WTC11 (cell line): ENCODE results near the gene KIAA1958. TPM values are rescaled to one million over a fixed set of nuclear protein-coding genes. Genes with fewer than 3 reads are reported as not detected.
A peak's percentile ranks its signal among the peaks of the same experiment; 100 is the strongest.
"Not testable (repeated sequence)": the region's sequence is repeated elsewhere in the genome, so short reads cannot be mapped to it uniquely, and the experiment has no call there.

ENCODE experiments used
- ATAC-seq: fragments of 200-7000 bp; cut with Tn5 transposase; 2 replicates; pipeline ENCODE4 v1.10.0; 2021; ENCODE audit warnings: mild to moderate bottlenecking, moderate library complexity
- CTCF ChIA-PET: fragments of 300-600 bp; sonication (Branson Sonifier 250); formaldehyde crosslinking; loops from one replicate; lab custom pipeline; 2021; ENCODE audit warnings: antibody characterized with exemption; lab: Charles Lee
- POLR2A ChIA-PET: fragments of 350-600 bp; sonication (Branson Sonifier 250); formaldehyde crosslinking; loops from one replicate; lab custom pipeline; 2021; ENCODE audit warnings: antibody characterized with exemption; lab: Charles Lee
- DNase-seq: peaks from one replicate; pipeline ENCODE4 v3.0.0; 2021; ENCODE audit warnings: low spot score
- H3K27ac Mint-ChIP-seq: 2 replicates; pipeline ENCODE4 v1.8.0; 2021; ENCODE audit warnings: mixed read lengths
- H3K27me3 Mint-ChIP-seq: 2 replicates; pipeline ENCODE4 v1.8.0; 2021; ENCODE audit warnings: low read depth, mild to moderate bottlenecking, moderate library complexity, mixed read lengths
- H3K36me3 Mint-ChIP-seq: 2 replicates; pipeline ENCODE4 v1.8.0; 2021; ENCODE audit warnings: mixed read lengths
- H3K4me1 Mint-ChIP-seq: 2 replicates; pipeline ENCODE4 v1.8.0; 2022; ENCODE audit warnings: mixed read lengths
- H3K4me3 Mint-ChIP-seq: 2 replicates; pipeline ENCODE4 v1.8.0; 2021; ENCODE audit warnings: mild to moderate bottlenecking, moderate library complexity, mixed read lengths
- H3K9me3 Mint-ChIP-seq: 2 replicates; pipeline ENCODE4 v1.8.0; 2021; ENCODE audit warnings: mixed read lengths
- CREM ChIP-seq: sonication (generic); formaldehyde crosslinking; IDR thresholded peaks from 2 replicates; pipeline ENCODE4 v1.8.1; 2022; ENCODE audit warnings: mild to moderate bottlenecking, missing genetic modification reagents, moderate library complexity
- ESRRA ChIP-seq: sonication (generic); formaldehyde crosslinking; IDR thresholded peaks from 2 replicates; pipeline ENCODE4 v1.8.1; 2022; ENCODE audit warnings: mild to moderate bottlenecking, missing genetic modification reagents, borderline replicate concordance
- JAZF1 ChIP-seq: fragments of 250-450 bp; sonication (Bioruptor Pico); IDR thresholded peaks from 2 replicates; pipeline ENCODE4 v1.9.0; 2021; ENCODE audit warnings: moderate library complexity, mild to moderate bottlenecking, inconsistent platforms
- NR2C2 ChIP-seq: sonication (generic); formaldehyde crosslinking; IDR thresholded peaks from 2 replicates; pipeline ENCODE4 v1.8.0; 2022; ENCODE audit warnings: mild to moderate bottlenecking, missing genetic modification reagents
- PREB ChIP-seq: sonication (generic); formaldehyde crosslinking; IDR thresholded peaks from 2 replicates; pipeline ENCODE4 v1.8.1; 2022; ENCODE audit warnings: mild to moderate bottlenecking, missing genetic modification reagents, moderate library complexity, borderline replicate concordance
- SP1 ChIP-seq: sonication (generic); formaldehyde crosslinking; conservative IDR thresholded peaks from 2 replicates; pipeline ENCODE4 v1.8.1; 2022; ENCODE audit warnings: missing genetic modification reagents
- STAT6 ChIP-seq: sonication (generic); formaldehyde crosslinking; conservative IDR thresholded peaks from 2 replicates; pipeline ENCODE4 v1.8.1; 2023; ENCODE audit warnings: mild to moderate bottlenecking, low read depth, missing genetic modification reagents, moderate library complexity
- ZNF232 ChIP-seq: sonication (generic); formaldehyde crosslinking; IDR thresholded peaks from 2 replicates; pipeline ENCODE4 v1.8.0; 2022; ENCODE audit warnings: mild to moderate bottlenecking, missing genetic modification reagents
- ZNF281 ChIP-seq: sonication (generic); formaldehyde crosslinking; IDR thresholded peaks from 2 replicates; pipeline ENCODE4 v1.8.0; 2023; ENCODE audit warnings: mild to moderate bottlenecking, missing genetic modification reagents
- ZNF416 ChIP-seq: fragments of 250-450 bp; sonication (Bioruptor Pico); IDR thresholded peaks from 2 replicates; pipeline ENCODE4 v1.9.0; 2021; ENCODE audit warnings: mild to moderate bottlenecking, inconsistent platforms
- ZSCAN18 ChIP-seq: fragments of 250-450 bp; sonication (Bioruptor Pico); IDR thresholded peaks from 2 replicates; pipeline ENCODE4 v2.1.2; 2022; ENCODE audit warnings: mild to moderate bottlenecking, moderate library complexity
- total RNA-seq: library from RNA; stranded (reverse); gene quantifications from 3 replicates; pipeline ENCODE4 v1.2.3, GENCODE V29; 2021

KIAA1958 gene
- total RNA-seq, 1 experiment from 2014 or later: 41.0 TPM

GRCh38 chr9:112506571-112506970, 19.9 kb downstream of the KIAA1958 start:
- no peaks in the 10 kb centered on the region for H3K9me3 Mint-ChIP-seq
- ATAC-seq: no peak
- POLR2A ChIA-PET: no interaction called here

GRCh38 chr9:112507001-112507680, 20.5 kb downstream of the KIAA1958 start:
- Mint-ChIP-seq H3K4me1 (peaks cover 28% of the 10 kb centered on the region), H3K9me3 (no peaks in the 10 kb centered on the region), H3K36me3 (no peaks in the 10 kb centered on the region), H3K4me3 (no peak overlapping the region), H3K27me3 (no peaks in the 10 kb centered on the region), H3K27ac (peak overlapping the region; percentile 88)
- ATAC-seq (no peak), DNase-seq (no peak)
- TF ChIP-seq ESRRA (no peak), SP1 (CRISPR knock-in tag) (no peak), JAZF1 (no peak)
- ChIA-PET CTCF (no interaction called here), POLR2A (no interaction called here)

More at GRCh38 chr9:112506571-112506970, 19.9 kb downstream of the KIAA1958 start:
- H3K36me3 Mint-ChIP-seq: no peaks in the 10 kb centered on the region
- no peak for TF ChIP-seq NR2C2 (CRISPR knock-in tag)
- TF ChIP-seq ZNF281: no peak
- TF ChIP-seq ZNF232 (CRISPR knock-in tag): no peak
- TF ChIP-seq PREB: no peak
- H3K4me3 Mint-ChIP-seq: no peak overlapping the region
- DNase-seq: no peak
- peaks cover 31% of the 10 kb centered on the region for H3K4me1 Mint-ChIP-seq
- CTCF ChIA-PET: no interaction called here
- H3K27me3 Mint-ChIP-seq: no peaks in the 10 kb centered on the region
- H3K27ac Mint-ChIP-seq: peak overlapping the region; percentile 88

- Mint-ChIP-seq H3K36me3 (peaks cover 4% of the 10 kb centered on the region), H3K4me3 (no peak overlapping the region), H3K27me3 (no peaks in the 10 kb centered on the region), H3K9me3 (no peaks in the 10 kb centered on the region)
- DNase-seq (no peak), ATAC-seq (no peak)
- TF ChIP-seq CREM (CRISPR knock-in tag): no peak
- TF ChIP-seq ZNF416 (CRISPR knock-in tag): no peak
- no peak for TF ChIP-seq ZSCAN18 (CRISPR knock-in tag)
- no peak for TF ChIP-seq STAT6 (CRISPR knock-in tag)
- TF ChIP-seq, all 79 proteins: peak for 0
- CTCF ChIA-PET: no interaction called here
- H3K27ac Mint-ChIP-seq: no peak overlapping the region
- POLR2A ChIA-PET: no interaction called here
- H3K4me1 Mint-ChIP-seq: peaks cover 22% of the 10 kb centered on the region
Measured at GRCh38 chr9:112508377-112508776, 21.8 kb downstream of the KIAA1958 start.

GRCh38 chr9:112512377-112512776, 25.8 kb downstream of the KIAA1958 start:
- CTCF ChIA-PET, H3K4me3 Mint-ChIP-seq, H3K27ac Mint-ChIP-seq, DNase-seq, H3K36me3 Mint-ChIP-seq, H3K27me3 Mint-ChIP-seq, H3K9me3 Mint-ChIP-seq, ATAC-seq, POLR2A ChIA-PET: not testable (repeated sequence)
- H3K4me1 Mint-ChIP-seq: peaks cover 22% of the 10 kb centered on the region
